AML-193 (cell line): ENCODE measurements around the gene RAD17.
"Not testable (repeated sequence)": the region's sequence is repeated elsewhere in the genome, so short reads cannot be mapped to it uniquely, and the experiment has no call there.

ENCODE experiments used
- DNase-seq, 2 experiments: peaks; one replicate each; lab custom pipeline; 2025; lab: John Stamatoyannopoulos, UW

Gene RAD17

DNA sequence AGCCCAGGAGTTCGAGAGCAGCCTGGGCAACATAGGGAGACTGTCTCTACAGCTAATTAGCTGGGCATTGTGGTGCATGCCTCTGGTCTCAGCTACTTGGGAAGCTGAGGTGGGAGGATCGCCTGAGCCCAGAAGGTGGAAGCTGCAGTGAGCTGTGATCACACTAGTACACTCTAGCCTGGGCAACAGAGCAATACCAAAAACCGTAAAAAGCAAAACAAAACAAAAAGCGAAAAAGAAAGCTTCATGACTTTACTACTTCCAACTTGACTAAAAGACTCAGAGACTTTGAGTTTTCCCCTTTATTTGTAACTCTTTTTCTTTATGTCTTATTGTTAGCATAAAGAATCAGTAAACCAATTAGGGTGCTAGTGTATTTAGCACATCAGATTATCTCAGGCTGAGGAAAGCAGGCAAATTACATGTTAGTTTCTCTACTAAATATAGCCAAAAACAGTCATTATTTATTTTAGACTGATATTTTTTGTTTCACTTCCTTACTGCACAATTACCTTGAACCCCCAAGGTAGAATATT, 5.4 kb downstream of the RAD17 start:
- DNase-seq = no peak

DNA sequence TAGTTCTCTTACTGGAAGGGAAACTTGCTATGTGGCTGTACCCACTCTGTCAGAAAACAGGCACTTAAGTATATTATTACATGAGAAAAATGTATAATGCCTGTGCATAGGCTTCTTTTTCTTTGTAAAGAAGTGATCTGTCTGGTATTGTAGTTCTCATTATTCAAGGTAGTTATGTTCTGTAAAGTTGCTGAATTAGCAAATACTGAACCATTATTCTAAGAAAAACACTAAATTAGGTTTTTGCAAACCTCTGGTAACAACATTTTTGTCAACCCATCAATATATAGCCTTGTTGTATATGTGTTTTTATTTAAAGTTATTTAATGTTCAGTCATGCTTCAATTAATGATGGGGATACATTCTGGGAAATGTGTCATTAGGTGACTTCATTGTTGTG, 8.8 kb downstream of the RAD17 start:
- DNase-seq = no peak

DNA sequence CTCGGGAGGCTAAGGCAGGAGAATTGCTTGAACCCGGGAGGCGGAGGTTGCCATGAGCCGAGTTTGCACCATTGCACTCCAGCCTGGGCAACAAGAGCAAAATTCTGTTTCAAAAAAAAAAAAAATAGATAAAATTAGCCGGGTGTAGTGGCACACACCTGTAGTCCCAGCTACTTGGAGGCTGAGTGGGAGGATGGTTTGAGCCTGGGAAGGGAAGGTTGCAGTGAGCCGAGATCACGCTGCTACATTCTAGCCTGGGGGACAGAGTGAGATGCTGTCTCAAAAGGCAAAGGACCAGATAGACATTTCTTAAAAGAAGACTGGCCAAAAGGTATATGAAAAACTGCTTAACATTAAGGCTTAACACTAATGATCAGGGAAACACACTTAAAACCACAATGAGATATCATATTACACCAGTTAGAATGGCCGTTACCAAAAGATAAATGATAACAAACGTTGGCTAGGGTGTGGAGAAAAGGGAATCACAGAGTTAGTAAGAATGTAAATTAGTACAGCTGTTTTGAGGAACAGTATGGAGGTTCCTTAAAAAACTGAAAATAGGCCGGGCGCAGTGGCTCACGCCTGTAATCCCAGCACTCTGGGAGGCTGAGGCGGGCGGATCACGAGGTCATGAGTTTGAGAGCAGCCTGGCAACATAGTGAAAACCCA, 35.2 kb downstream of the RAD17 start:
- DNase-seq = no peak

DNA sequence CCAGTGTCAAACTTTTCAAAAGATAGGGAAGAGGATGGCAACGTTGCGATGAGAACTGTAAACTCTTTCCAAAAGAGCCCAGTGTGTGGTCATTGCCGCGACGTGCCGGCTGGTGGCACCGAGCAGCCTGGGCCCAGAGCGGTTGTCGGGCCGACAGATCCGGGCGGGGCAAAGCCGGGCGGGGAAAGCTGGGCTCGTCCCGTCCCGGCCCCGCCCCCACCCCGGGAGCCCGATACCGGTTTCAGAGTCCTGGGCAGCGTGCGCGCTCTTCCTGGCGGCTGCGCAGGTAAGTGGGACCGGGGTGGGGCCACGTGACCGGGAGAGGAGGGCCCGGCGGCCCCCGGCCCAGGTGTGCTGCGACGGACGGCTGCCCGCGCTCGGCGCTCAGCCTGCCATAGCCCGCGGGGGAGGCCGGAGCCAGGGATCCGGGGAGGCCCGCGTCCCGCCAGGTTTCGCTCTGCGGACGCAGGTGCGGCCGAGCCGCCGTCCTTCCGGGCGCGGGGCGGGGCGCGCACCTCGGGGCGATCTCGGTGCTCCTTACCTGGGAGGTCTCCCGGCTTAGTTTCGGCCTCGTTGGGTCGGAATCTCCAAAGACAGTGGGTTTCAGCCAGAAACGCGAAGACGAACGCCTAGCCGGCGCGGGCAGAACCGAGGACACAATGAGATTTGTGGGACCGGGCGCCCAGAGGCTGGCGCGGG, 45.4 kb downstream of the RAD17 start, which contains the start of gene MARVELD2:
TSS of gene MARVELD2 (plus strand) at position 232 of the 699 bp plus-strand sequence. CDS start 4,270 bp downstream, outside the sequence.
- DNase-seq = no peak

DNA sequence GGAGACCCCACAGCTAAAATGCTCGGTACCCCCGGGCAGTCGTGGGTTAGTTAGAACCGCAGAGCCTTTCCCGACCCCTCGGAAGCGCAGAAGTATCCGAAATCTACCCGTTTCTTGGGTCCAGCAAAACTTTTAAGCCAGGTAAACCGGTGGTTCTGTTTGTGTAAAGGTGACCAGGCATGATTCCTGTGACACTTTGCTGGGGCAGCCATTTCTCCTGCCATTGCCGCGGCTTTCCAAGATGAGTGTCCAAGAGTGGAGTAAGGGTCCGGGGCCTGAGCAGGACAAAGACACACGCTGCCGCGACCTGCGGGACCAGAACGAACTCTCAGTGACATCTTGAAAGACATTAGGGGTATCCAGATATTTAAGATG, 46.0 kb downstream of the RAD17 start:
- no peak for DNase-seq

DNA sequence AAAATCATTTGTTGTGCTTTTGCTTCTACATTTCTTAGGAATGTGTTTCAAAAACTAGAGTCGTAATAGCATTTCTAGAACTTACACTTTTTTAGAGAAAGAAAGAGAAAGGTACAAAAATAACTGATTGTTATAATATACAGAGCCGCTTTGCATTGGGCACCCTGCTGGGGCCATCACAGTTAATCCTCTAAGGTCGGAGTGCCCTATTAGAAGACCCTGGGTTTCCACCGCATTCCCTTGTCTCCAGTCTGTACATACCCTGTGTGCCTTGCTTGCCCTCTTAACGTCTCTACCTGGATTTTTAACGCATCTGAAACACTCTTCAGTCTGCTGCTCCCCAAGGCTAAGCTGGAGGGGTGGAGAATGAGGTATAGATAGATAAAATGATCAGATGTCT, 46.6 kb downstream of the RAD17 start:
- no peak for DNase-seq

DNA sequence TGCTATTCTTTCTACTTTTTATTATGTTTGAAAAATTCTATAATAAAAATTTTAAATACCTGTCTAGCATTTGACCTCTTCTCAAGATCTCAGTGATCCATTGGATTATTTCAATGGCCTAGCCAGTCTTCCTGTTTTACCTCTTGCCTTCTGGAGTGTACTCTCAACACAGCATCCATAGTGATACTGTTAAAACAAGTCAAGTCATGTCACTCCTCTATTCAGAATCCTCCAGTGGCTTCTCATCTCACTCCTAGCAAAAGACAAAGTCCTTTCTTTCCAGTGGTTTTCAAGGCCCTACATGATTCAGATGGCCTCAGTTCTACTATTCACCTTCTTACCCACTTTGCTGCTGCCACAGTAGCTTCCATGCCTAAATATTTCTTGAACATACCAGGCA, 47.1 kb downstream of the RAD17 start:
- no peak for DNase-seq

DNA sequence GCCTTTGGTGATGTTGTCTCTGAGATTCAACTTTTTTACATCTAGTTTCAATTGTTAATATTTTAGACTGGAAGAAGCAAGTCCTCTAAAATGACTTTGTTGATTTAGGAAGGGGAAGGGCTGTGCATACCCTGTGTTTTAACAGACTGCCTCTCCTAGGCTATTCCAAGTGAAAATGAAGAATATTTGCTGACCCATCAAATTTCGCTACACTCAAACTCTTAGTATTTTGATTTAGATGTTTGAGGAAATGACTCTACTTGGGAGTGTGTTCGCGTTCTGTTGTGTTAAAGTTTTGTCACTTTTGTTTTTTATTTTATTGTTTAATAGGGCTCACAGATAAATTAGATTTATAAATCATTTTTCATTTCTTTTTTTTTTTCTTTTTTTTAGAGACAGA, 48.9 kb downstream of the RAD17 start:
- no peak for DNase-seq

DNA sequence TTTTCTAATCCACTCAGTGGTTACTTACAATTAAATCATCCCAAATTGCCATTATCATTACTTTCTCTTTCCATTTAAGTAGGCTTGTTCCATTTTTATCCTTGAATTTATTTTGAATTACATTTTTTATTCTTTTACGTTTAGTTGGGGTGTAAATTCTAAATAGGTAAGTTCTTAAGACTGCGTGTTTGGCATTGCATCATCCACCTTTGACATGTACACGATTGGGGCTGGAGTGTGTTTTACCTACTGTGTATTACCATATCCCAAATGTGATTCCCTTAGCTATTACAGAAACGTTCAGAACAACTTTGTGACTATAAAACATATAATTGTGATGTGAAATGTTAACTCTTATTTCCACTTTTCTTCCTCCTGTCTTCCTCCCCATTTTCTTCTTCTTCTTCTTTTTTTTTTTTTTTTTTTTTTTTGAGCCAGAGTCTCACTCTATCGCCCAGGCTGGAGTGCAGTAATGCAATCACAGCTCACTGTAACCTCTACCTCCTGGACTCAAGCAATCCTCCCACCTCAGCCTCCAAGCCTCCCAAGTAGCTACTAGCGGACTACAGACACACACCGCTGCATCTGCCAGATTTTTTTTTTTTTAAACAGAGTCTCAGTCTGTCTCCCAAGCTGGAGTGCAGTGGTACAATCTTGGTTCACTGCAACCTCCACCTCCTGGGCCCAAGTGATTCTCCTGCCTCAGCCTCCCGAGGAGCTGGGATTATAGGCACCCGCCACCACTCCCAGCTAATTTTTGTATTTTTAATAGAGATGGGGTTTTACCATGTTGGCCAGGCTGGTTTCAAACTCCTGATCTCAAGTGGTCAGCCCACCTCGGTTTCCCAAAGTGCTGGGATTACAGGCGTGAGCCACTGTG, 62.0 kb downstream of the RAD17 start:
- no peak for DNase-seq

DNA sequence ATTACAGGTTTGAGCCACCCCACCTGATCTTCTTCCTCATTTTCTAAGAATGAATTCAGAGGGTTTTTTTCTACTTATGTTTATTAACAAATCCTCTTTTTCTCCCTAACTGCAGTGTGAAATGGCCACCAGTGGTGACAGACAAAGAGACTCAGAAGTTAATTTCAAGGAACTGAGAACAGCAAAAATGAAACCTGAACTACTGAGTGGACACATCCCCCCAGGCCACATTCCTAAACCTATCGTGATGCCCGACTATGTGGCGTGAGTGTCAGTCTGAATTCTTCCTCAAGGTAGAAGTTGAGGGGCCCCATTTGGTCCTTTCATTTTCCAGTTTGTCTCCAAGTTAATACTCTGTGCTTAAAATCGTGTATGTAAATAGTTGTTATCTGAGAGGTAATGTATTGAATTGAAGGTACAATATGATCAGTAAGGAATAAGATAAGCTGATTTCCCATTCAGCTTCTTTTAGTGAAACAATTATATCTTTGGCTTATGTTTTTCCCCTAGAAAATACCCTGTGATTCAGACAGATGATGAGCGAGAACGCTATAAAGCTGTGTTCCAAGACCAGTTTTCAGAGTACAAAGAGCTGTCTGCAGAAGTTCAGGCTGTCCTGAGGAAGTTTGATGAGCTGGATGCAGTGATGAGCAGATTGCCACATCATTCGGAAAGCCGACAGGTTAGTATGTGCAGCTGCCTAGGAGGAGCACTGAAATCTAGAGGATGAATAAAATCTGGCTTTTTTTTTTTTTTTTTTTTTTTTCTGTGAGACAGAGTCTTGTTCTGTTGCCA, 63.0 kb downstream of the RAD17 start:
- DNase-seq = no peak

DNA sequence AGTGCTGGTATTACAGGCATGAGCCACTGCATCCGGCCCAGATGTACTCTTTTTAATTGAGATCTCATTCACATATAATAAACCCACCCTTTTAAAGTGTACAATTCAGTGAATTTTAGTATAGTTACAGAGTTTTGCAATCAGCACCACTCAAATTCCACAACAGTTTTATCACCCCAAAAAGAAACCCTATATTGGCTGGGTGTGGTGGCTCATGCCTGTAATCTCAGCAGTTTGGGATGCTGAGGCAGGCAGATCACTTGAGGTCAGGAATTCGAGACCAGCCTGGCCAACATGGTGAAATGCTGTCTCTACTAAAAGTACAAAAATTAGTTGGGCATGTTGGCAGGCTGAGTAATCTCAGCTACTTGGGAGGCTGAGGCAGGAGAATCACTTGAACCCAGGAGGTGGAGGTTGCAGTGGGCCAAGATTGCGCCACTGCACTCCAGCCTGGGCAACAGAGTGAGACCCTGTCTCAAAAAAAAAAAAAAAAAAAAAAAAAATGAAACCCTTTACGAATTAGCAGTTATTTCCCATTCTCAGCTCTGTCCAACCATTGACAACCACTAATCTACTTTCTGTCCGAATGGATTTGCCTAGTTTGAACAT, 65.8 kb downstream of the RAD17 start:
- DNase-seq = not testable (repeated sequence)

DNA sequence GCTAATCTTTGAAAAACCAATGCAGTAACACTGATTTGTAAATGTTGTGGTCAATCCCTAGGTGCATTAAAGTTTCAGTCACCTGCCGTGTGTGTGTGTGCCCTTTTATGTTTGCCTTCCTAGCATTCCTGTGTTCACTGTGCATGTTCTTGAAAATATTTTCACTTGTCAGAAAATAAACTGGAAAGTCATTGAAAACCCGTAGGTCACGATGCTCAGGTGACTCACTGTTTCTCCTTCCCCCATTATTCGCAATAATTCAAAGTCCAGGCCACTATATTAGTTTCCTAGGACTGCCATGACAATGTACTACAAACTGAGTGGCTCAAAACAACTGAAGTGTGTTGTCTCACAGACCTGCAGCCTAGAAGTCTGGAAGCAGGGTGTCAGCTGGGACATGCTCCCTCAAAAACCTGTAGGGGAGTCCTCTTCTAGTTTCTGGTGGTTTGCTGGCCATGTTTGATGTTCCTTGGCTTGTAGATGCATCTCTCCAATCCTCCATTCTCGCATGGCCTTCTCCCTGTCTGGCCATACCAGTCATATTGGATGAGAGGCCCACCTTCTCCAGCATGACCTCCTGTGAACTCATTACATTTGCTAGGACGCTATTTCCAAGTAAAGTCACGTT, 74.6 kb downstream of the RAD17 start:
- no peak for DNase-seq

DNA sequence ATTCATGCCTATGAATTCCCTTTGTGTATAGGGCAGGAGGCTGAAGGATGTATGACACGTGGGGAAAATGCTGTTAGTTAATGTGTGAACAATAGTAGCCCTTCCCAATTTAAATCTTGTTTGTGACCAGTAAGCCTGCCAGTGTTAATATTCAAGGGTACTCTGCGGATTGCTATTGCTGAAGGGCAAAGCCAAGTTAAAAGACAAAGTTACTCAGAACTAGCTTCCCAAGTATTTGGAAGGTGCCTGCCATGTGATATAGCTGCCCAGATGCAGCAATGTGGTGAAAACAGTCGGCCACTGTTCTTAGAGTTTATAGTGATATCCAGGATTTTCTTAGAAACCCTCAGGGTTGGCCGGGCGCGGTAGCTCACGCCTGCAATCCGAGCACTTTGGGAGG, 79.9 kb downstream of the RAD17 start:
- no peak for DNase-seq

DNA sequence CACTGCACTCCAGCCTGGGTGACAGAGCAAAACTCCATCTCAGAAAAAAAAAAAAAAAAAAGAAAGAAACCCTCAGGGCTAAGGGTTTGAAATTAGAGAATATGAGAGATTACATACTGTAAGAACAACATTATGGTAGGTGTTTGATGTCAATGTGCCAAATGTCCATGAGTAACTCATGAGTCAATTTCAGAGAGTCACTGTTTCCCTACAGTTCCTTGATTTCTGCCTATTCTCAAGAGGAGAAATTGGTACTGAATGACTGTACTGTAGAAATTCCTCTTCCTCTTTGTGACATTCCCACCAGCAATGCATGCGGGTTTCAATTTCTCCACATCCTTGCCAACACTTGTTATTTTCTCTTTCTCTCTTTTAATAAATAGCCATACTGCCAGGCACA, 80.5 kb downstream of the RAD17 start:
- no peak for DNase-seq

DNA sequence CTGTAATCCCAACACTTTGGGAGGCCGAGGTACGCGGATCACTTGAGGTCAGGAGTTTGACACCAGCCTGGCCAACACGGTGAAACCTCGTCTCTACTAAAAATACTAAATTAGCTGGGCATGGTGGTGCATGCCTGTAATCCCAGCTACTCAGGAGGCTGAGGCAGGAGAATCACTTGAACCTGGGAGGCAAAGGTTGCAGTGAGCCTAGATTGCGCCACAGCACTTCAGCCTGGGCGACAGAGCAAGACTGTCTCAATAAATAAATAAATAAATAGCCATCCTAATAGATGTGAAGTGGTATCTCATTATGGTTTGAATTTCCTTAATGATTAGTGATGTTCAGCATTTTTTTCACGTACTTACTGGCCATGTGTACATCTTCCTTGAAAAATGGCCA, 80.9 kb downstream of the RAD17 start:
- DNase-seq = not testable (repeated sequence)

DNA sequence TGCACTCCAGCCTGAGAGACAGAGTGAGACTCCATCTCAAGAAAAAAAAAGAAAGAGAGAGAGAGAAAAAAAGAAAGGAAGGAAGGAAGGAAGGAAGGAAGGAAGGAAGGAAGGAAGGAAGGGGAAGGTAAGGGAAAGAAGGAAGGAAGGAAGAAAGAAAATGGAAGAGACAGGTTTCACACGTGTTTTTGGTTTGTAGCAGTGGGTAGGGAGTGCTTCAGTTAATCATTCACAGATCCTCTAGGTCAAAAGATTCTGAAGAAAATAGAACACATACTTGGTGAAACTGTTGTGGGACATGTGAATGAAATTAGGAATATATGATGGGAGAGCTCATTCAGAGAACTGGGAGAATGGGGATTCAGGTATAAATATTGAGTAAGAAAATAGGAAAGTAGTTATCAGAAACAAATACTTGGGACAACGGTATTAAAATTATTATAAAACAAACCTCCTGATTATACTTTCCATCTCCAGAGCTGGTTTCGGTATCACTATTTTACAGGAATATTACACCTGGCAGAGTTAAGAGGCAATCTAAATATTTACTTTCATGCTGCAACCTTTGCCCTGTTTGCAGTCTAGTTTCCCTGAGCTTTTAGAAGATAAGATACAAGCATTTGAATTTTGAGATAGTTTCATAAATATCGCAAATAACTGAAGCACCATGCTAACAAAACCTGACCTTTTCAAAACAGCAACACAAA, 82.5 kb downstream of the RAD17 start:
- no peak for DNase-seq

DNA sequence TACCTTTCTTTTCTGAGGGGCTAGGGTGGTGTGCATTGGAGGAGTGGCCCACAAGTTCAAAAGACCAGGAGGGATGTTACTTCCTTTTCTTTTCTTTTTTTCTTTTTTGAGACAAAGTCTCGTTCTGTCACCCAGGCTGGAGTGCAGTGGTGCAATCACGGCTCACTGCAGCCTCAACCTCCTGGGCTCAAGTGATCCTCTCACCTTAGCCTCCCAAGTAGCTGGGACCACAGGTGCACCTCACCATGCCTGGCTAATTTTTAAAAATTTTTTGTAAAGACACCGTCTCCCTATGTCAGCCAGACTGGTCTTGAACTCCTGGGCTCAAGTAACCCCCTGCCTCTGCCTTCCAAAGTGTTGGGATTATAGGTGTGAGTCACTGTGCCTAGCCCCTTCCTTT, 83.9 kb downstream of the RAD17 start:
- DNase-seq = not testable (repeated sequence)

DNA sequence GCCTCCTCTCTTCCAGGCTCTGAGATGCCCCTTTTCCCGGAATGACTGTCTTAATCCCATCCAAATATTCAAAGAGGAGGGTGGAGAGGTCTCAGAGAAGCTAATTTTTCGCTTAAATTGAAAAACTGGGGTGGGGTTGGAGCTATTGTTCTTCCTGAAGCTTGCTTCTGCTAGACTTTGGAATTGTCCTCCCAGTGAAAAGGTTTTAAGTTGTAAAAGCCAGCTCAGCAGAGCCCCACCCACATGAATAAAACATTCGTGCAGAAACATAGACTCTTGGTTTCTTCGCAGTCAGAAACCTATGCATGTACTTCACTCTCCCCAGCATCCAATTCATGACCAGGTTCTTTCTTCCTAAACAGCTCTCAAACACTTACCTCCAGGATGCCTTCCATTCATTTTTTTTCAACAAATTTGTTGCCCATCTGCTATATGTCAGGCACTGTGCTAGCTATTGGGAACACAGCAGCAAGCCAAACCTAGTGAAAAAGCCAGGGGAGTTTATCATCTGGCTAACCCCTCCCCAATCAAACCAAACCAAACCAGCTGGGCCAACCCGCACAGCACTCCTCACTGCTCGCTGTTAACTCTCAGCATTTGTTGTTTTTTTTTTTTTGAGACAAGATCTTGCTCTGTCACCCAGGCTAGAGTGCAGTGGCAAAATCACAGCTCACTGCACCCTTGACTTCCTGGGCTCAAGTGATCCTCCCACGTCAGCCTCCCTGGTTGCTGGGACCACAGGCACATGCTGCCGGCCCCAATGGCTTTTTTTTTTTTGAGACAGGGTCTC, 85.0 kb downstream of the RAD17 start:
- DNase-seq = no peak

DNA sequence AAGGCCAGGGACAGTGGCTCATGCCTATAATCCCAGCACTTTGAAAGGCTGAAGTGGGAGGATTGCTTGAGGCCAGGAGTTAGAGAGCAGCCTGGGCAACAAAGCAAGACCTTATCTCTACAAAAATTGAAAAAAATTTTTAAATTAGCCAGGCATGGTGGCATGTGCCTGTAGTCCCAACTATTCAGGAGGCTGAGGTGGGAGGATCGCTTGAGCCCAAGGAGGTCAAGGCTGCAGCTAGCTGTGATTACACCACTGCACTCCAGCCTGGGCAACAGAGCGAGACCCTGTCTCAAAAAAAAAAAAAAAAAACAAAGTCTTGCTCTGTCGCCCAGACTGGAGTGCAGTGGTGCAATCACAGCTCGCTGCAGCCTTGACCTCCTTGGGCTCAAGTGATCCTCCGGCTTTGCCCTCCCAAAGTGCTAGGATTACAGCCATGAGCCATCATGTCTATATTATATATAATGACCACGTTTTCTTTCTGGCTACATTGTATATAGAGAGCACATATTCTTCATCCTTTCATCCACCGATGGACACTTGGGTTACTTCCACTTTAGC, 85.9 kb downstream of the RAD17 start:
- not testable (repeated sequence) for DNase-seq
